Nephron (organoid): ENCODE data around the gene IL1RAPL1.
"Not testable (repeated sequence)": the region's sequence is repeated elsewhere in the genome, so short reads cannot be mapped to it uniquely, and the experiment has no call there.

ENCODE experiments used
- H3K27ac Mint-ChIP-seq, 3 experiments: 2 replicates each; pipeline ENCODE4 v1.8.0; 2020; ENCODE audit warnings: mixed read lengths in 3 of 3, mild to moderate bottlenecking in 2 of 3, moderate library complexity in 1 of 3
- H3K27me3 Mint-ChIP-seq: 2 replicates; pipeline ENCODE4 v1.8.0; 2021; ENCODE audit warnings: low read depth, mild to moderate bottlenecking, moderate library complexity, mixed read lengths
- H3K36me3 Mint-ChIP-seq: 2 replicates; pipeline ENCODE4 v1.8.0; 2020; ENCODE audit warnings: low read depth, mixed read lengths
- H3K4me1 Mint-ChIP-seq: 2 replicates; pipeline ENCODE4 v1.8.0; 2020; ENCODE audit warnings: mixed read lengths
- H3K4me3 Mint-ChIP-seq, 3 experiments: 2 replicates each; pipeline ENCODE4 v1.8.0; 2020; ENCODE audit warnings: mild to moderate bottlenecking in 3 of 3, mixed read lengths in 3 of 3, moderate library complexity in 2 of 3
- H3K9me3 Mint-ChIP-seq: 2 replicates; pipeline ENCODE4 v1.8.0; 2020; ENCODE audit warnings: mixed read lengths
- TF ChIP-seq, protein P1 (sequence below), 3 experiments: fragments of 200-600 bp; sonication (generic); IDR thresholded peaks; one replicate each; pipeline ENCODE4 v1.5.0; 2021; ENCODE audit warnings: antibody characterized with exemption in 3 of 3; ENCODE audit not compliant: unreplicated experiment in 3 of 3

The IL1RAPL1 gene

DNA sequence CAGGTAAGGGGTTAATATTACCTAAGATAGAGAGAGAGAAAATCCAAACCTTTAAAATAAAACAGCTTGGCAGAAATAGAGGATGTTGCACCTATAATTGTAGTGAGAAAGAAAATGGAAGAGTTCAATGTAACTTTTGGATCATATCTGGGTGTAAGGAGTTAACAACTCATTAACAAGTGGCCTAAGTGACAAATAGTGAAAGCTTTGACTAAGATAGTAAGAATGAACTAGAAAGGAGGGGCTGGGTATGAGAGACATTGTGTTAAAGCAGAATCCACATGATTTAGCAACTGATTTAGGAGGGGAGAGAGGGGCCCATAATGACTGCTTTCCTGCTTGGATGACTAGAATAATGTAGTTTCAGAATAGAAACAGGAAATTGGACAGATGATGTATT, 761.0 kb downstream of the IL1RAPL1 start:
- Mint-ChIP-seq H3K27me3 (no peaks in the 10 kb centered on the region), H3K27ac (no peak overlapping the region), H3K9me3 (no peaks in the 10 kb centered on the region), H3K4me1 (no peaks in the 10 kb centered on the region), H3K36me3 (no peaks in the 10 kb centered on the region), H3K4me3 (no peak overlapping the region)
- TF ChIP-seq, protein P1, sequence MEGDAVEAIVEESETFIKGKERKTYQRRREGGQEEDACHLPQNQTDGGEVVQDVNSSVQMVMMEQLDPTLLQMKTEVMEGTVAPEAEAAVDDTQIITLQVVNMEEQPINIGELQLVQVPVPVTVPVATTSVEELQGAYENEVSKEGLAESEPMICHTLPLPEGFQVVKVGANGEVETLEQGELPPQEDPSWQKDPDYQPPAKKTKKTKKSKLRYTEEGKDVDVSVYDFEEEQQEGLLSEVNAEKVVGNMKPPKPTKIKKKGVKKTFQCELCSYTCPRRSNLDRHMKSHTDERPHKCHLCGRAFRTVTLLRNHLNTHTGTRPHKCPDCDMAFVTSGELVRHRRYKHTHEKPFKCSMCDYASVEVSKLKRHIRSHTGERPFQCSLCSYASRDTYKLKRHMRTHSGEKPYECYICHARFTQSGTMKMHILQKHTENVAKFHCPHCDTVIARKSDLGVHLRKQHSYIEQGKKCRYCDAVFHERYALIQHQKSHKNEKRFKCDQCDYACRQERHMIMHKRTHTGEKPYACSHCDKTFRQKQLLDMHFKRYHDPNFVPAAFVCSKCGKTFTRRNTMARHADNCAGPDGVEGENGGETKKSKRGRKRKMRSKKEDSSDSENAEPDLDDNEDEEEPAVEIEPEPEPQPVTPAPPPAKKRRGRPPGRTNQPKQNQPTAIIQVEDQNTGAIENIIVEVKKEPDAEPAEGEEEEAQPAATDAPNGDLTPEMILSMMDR (IDR thresholded peaks at IDR 0.05; ENCODE audit: unreplicated experiment in 3 of 3) = no peak

DNA sequence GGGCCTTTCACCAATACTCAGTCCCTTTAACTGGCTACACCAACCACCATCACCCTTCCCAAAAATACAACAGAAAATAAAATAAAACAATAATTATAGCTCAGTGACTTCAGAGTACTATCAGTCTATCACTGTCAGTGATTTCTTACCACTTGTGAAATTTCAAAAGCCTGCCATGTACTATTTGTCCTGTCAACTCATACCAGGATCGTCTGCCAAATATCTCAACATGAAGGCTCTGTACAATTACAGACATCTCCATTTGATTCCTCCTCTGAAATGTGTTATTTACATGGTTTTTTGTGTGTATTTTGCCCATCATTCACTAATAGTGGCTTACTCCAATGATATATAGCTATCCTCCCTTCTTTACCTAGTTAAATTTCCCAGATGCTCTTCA, 772.0 kb downstream of the IL1RAPL1 start:
- Mint-ChIP-seq H3K9me3 (no peaks in the 10 kb centered on the region), H3K27ac (no peak overlapping the region), H3K4me1 (no peaks in the 10 kb centered on the region), H3K4me3 (no peak overlapping the region), H3K27me3 (no peaks in the 10 kb centered on the region), H3K36me3 (no peaks in the 10 kb centered on the region)
- TF ChIP-seq, protein P1 (IDR thresholded peaks at IDR 0.05; ENCODE audit: unreplicated experiment in 3 of 3) = no peak

DNA sequence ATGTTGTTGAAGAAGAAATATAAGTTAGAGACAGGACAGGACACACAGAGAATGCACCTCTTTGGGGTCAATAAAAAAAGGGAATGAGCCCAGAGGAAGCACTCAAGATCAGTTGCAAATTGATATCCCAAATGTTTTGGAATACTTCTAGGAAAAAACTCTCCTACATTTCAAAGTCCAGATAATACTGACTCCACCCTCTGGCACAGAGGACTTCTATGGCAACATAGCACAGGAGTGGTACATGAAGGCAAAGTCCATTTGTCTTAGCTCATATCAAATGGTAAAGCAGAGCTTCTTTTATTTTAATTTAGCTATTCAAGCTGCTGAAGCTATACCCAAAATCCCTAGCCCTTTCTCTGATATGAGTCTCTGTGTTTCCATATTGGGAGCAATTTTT, 787.5 kb downstream of the IL1RAPL1 start:
- peaks cover 30% of the 10 kb centered on the region for H3K9me3 Mint-ChIP-seq
- H3K4me3 Mint-ChIP-seq, H3K36me3 Mint-ChIP-seq, H3K27me3 Mint-ChIP-seq, H3K27ac Mint-ChIP-seq, H3K4me1 Mint-ChIP-seq: not testable (repeated sequence)

DNA sequence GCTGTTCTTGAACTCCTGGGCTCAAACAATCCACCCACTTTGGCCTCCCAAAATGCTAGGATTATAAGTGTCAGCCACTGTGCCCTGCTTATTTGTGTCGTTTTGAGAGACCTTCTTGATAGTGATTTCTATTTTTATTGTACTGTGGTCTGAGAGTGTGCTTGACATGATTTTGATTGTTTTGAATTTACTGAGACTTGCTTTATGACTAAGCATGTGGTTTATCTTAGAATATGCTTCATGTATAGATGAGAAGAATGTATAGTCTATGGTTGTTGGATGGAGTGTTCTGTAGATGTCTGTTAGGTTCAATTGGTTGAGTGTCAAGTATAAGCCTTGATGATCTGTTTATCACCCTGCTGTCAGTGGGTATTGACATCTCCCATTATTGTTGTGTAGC, 789.3 kb downstream of the IL1RAPL1 start:
- Mint-ChIP-seq H3K4me3 (no peak overlapping the region), H3K9me3 (peaks cover 31% of the 10 kb centered on the region), H3K27ac (no peak overlapping the region), H3K36me3 (peaks cover 12% of the 10 kb centered on the region), H3K27me3 (no peaks in the 10 kb centered on the region), H3K4me1 (no peaks in the 10 kb centered on the region)
- TF ChIP-seq, protein P1 (IDR thresholded peaks at IDR 0.05; ENCODE audit: unreplicated experiment in 3 of 3) = no peak

DNA sequence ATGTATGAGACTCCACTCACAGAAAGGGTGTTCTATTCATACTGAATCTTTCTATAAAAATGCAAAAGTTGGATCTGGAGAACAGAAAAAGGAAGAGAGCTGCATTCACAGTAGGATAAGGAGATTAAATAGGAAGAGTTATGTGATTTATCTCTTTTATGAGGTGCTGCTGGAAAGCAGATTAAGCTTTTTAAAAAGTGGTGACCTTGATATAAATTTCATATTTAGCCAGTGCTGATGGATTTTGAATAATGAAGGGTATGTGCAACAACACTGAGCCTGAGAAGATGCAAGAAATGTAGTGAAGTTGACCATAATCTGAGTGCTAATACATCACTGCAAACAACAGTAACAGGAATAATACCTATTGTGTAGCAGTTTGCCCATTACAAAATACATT, 795.6 kb downstream of the IL1RAPL1 start:
- TF ChIP-seq, protein P1 (IDR thresholded peaks at IDR 0.05; ENCODE audit: unreplicated experiment in 3 of 3) = no peak
- Mint-ChIP-seq H3K4me1 (no peaks in the 10 kb centered on the region), H3K27me3 (no peaks in the 10 kb centered on the region), H3K4me3 (no peak overlapping the region), H3K9me3 (peaks cover 12% of the 10 kb centered on the region), H3K36me3 (peaks cover 5% of the 10 kb centered on the region), H3K27ac (no peak overlapping the region)

DNA sequence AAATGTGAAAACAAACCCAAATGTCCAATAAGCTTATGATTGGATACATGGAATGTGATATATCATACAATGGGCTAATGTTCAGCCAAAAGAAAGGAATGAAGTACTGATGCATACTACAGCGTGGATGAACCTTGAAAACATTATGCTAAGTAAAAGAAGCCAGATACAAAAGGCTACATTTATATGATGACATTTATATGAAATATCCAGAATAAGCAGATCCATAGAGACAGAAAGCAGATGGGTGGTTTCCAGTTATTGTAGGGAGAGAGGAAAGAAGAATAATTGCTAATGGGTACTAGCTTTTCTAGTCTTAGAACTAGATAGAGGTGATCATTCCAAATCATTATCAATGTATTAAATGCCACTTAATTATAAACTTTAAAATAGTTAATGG, 801.3 kb downstream of the IL1RAPL1 start:
- Mint-ChIP-seq H3K36me3 (no peaks in the 10 kb centered on the region), H3K4me1 (peaks cover 3% of the 10 kb centered on the region), H3K4me3 (no peak overlapping the region), H3K27me3 (no peaks in the 10 kb centered on the region), H3K27ac (no peak overlapping the region), H3K9me3 (peaks cover 2% of the 10 kb centered on the region)
- TF ChIP-seq, protein P1 (IDR thresholded peaks at IDR 0.05; ENCODE audit: unreplicated experiment in 3 of 3) = no peak
